RWPE2 (cell line): ENCODE measurements around the gene EFNB2.
A peak's percentile ranks its signal among the peaks of the same experiment; 100 is the strongest.

ENCODE experiments used
- ATAC-seq: fragments of 200-7000 bp; cut with Tn5 transposase; 3 replicates; pipeline ENCODE4 v1.9.1; 2021; ENCODE audit warnings: low read depth
- DNase-seq: peaks from one replicate; pipeline ENCODE4 v3.0.0-alpha.2; 2020; ENCODE audit warnings: low spot score
- H3K27ac ChIP-seq: fragments of 450-650 bp; 2 replicates; pipeline ENCODE4 v1.5.1; 2017; ENCODE audit warnings: mild to moderate bottlenecking; ENCODE audit not compliant: poor library complexity, severe bottlenecking
- H3K27me3 ChIP-seq: fragments of 250-450 bp; sonication (Bioruptor Pico); 2 replicates; pipeline ENCODE4 v1.5.1; 2021; ENCODE audit warnings: mild to moderate bottlenecking, moderate library complexity; ENCODE audit not compliant: insufficient read depth, poor library complexity, severe bottlenecking
- H3K36me3 ChIP-seq: fragments of 250-450 bp; sonication (Bioruptor Pico); 2 replicates; pipeline ENCODE4 v1.5.1; 2020; ENCODE audit warnings: low read depth, mild to moderate bottlenecking, moderate library complexity
- H3K4me1 ChIP-seq: fragments of 250-450 bp; sonication (Bioruptor Pico); 2 replicates; pipeline ENCODE4 v1.5.1; 2021; ENCODE audit warnings: mild to moderate bottlenecking, moderate library complexity; ENCODE audit not compliant: insufficient read depth, poor library complexity, severe bottlenecking
- H3K4me3 ChIP-seq: fragments of 250-450 bp; sonication (Bioruptor Pico); 2 replicates; pipeline ENCODE4 v1.5.1; 2021; ENCODE audit warnings: mild to moderate bottlenecking, moderate library complexity; ENCODE audit not compliant: severe bottlenecking
- H3K9me3 ChIP-seq: fragments of 250-450 bp; sonication (Bioruptor Pico); 2 replicates; pipeline ENCODE4 v1.5.1; 2021; ENCODE audit warnings: mild to moderate bottlenecking, moderate library complexity; ENCODE audit not compliant: severe bottlenecking
- TF ChIP-seq, protein P1 (sequence below): fragments of 450-650 bp; IDR thresholded peaks from one replicate; pipeline ENCODE4 v1.5.1; 2017; ENCODE audit warnings: mild to moderate bottlenecking, moderate library complexity; ENCODE audit not compliant: poor library complexity, severe bottlenecking

EFNB2 gene

DNA sequence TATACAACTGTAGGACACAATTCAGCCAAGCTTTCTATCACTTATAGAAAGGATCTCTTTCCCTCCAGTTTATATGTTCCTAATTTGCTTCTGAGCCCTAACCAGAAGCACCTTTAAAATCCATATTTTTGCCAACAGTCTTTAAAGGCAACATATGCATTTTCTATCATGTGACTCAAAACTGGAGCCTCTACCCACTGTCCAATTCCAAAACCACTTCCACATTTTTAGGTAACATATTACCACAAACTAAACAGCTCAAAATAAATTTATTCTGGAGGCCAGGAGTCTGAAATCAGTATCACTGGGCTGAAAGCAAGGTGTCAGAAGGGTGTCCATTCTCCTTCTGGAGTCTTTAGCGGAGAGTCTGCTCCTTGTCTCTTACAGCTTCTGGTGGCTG lies 15.9 kb upstream of the EFNB2 start:
- no peak for ATAC-seq
- Histone ChIP-seq H3K4me3 (no peak overlapping the region), H3K4me1 (peaks cover 10% of the 10 kb centered on the region), H3K27me3 (no peaks in the 10 kb centered on the region), H3K36me3 (peaks cover 93% of the 10 kb centered on the region), H3K9me3 (no peaks in the 10 kb centered on the region), H3K27ac (no peak overlapping the region)
- TF ChIP-seq, protein P1, sequence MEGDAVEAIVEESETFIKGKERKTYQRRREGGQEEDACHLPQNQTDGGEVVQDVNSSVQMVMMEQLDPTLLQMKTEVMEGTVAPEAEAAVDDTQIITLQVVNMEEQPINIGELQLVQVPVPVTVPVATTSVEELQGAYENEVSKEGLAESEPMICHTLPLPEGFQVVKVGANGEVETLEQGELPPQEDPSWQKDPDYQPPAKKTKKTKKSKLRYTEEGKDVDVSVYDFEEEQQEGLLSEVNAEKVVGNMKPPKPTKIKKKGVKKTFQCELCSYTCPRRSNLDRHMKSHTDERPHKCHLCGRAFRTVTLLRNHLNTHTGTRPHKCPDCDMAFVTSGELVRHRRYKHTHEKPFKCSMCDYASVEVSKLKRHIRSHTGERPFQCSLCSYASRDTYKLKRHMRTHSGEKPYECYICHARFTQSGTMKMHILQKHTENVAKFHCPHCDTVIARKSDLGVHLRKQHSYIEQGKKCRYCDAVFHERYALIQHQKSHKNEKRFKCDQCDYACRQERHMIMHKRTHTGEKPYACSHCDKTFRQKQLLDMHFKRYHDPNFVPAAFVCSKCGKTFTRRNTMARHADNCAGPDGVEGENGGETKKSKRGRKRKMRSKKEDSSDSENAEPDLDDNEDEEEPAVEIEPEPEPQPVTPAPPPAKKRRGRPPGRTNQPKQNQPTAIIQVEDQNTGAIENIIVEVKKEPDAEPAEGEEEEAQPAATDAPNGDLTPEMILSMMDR, result no peak
- DNase-seq, result no peak

DNA sequence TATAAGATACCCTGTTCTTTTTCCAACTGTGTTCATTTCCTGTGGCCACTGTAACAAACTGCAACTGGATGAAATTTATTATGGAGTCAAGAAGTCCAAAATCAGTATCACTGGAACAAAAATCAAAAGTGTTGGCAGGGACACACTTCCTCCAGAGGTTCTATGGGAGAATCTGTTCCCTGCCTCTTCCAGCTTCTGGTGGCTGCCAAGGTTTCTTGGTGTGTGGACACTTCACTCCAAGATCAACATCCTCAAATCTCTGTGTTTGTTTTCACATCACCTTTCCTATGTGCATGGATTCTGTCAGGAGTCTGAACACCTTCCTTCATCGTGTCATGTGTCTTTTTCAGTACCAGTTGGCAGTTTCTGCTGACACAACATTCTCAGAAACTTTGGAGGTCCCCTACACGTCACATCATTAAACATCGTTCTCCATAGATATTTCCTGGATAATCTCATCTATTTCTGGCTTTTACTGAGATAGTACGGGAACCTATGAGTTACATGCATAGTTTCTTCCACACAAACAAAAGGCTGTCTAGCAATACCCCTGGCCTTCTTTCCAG lies 15.2 kb upstream of the EFNB2 start:
- H3K36me3 ChIP-seq, result peaks cover 90% of the 10 kb centered on the region
- no peaks in the 10 kb centered on the region for H3K9me3 ChIP-seq
- no peaks in the 10 kb centered on the region for H3K27me3 ChIP-seq
- TF ChIP-seq, protein P1, result no peak
- no peak for DNase-seq
- H3K27ac ChIP-seq, result no peak overlapping the region
- H3K4me1 ChIP-seq, result peaks cover 10% of the 10 kb centered on the region
- no peak for ATAC-seq
- H3K4me3 ChIP-seq, result no peak overlapping the region

DNA sequence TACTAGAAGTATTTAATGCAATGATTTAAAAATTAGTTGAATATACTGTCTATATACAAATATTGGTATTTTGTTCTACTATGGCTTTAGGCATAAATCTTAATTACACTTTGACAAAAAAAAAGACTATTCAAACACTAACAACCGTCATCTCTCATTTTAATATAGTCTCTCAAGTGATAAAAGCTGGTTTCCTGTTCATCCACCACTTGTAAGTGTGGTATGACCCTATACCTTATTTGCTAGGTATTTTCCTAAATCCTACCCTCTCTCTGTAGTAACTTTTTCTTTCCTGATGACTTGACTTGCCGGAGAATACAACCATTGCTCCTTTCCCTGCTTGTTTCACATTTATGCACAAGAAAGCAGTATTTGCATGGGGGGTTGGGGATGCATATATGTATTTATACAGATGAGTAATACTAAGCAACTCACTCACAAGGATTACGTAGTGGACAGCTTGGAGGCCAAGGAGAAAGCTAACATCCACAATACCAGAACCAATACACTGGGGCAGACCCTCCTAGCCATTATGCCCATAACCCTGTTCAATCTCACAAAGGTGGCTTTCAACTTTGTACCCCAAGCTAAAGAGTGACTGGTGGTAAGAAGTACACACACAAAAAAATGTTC lies 12.7 kb upstream of the EFNB2 start:
- Histone ChIP-seq H3K36me3 (peaks cover 89% of the 10 kb centered on the region), H3K9me3 (no peaks in the 10 kb centered on the region), H3K4me1 (peaks cover 12% of the 10 kb centered on the region), H3K27ac (no peak overlapping the region), H3K27me3 (no peaks in the 10 kb centered on the region), H3K4me3 (no peak overlapping the region)
- TF ChIP-seq, protein P1, result no peak
- DNase-seq (no peak), ATAC-seq (peak; percentile 52; the same call in 2 of the 3 replicates)

DNA sequence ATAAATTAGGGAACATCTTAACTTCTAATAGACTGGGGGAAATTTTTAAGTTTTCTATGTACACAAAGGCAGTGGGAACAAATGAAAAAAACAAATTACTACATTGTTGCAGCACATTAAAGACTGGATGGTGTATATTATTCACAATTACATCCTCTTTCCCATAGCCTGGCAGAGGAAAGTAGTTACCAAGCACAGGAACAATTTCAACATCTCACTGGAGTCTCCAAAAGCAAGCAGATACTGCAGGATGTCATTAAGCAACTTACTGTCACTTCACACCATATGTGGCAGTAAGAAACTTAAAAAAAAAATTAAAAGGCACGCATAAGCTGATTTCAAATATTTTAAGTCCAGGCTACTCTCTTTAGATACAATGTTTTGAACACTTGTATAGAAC lies 6.4 kb upstream of the EFNB2 start:
- H3K9me3 ChIP-seq, result no peaks in the 10 kb centered on the region
- TF ChIP-seq, protein P1, result no peak
- peaks cover 2% of the 10 kb centered on the region for H3K4me1 ChIP-seq
- no peak for ATAC-seq
- no peak overlapping the region for H3K27ac ChIP-seq
- no peaks in the 10 kb centered on the region for H3K27me3 ChIP-seq
- H3K4me3 ChIP-seq, result no peak overlapping the region
- DNase-seq, result no peak
- H3K36me3 ChIP-seq, result peaks cover 59% of the 10 kb centered on the region

DNA sequence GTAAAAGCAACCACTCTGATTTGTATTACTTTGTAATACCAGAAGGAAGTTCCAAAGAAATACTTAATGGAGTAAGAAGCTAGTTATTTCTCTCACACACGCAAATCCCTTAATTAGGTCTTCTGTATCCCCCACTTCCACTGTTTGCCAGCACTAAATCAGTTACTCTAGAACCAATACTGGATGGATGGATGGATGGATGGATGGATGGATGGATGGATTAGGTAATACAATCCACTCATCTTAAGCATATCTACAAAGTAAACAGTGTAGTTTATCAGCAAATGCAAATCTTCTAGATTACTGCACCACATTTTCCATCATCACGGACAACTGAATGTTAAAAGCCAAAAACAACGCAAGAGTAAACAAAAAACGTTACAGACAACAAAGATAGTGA lies 5.2 kb upstream of the EFNB2 start:
- H3K27ac ChIP-seq, result no peak overlapping the region
- H3K36me3 ChIP-seq, result peaks cover 50% of the 10 kb centered on the region
- no peak overlapping the region for H3K4me3 ChIP-seq
- ATAC-seq, result no peak
- no peak for DNase-seq
- H3K4me1 ChIP-seq, result peaks cover 2% of the 10 kb centered on the region
- TF ChIP-seq, protein P1, result no peak
- no peaks in the 10 kb centered on the region for H3K9me3 ChIP-seq
- no peaks in the 10 kb centered on the region for H3K27me3 ChIP-seq
